Smooth muscle cell (in vitro differentiated cells): ENCODE measurements around the gene COL1A2. TPM values are rescaled to one million over a fixed set of nuclear protein-coding genes. Genes with fewer than 3 reads are reported as not detected.
A peak's percentile ranks its signal among the peaks of the same experiment; 100 is the strongest.

ENCODE experiments used
- DNase-seq: peaks from one replicate; lab custom pipeline; 2025; ENCODE audit not compliant: unreplicated experiment; lab: John Stamatoyannopoulos, UW
- H2AFZ ChIP-seq: fragments of 200-600 bp; sonication (generic); 2 replicates; pipeline ENCODE4 v1.6.0; 2016; ENCODE audit warnings: antibody characterized with exemption, low read depth, mild to moderate bottlenecking
- H3F3A ChIP-seq: fragments of 200-600 bp; sonication (generic); 2 replicates; pipeline ENCODE4 v1.6.0; 2017; ENCODE audit warnings: antibody characterized with exemption, low read depth
- H3K27ac ChIP-seq: fragments of 200-600 bp; sonication (generic); 2 replicates; pipeline ENCODE4 v1.5.1; 2016; ENCODE audit warnings: low read depth, mild to moderate bottlenecking
- H3K27me3 ChIP-seq: fragments of 200-600 bp; sonication (generic); 2 replicates; pipeline ENCODE4 v1.6.1; 2016; ENCODE audit warnings: low read depth, mild to moderate bottlenecking
- H3K36me3 ChIP-seq: fragments of 200-600 bp; sonication (generic); 2 replicates; pipeline ENCODE4 v1.5.1; 2016; ENCODE audit warnings: low read depth
- H3K4me1 ChIP-seq: fragments of 200-600 bp; sonication (generic); 2 replicates; pipeline ENCODE4 v1.5.1; 2016; ENCODE audit warnings: low read depth
- H3K4me2 ChIP-seq: fragments of 200-600 bp; sonication (generic); 2 replicates; pipeline ENCODE4 v1.6.0; 2016; ENCODE audit warnings: mild to moderate bottlenecking
- H3K4me3 ChIP-seq: fragments of 200-600 bp; sonication (generic); 2 replicates; pipeline ENCODE4 v1.5.1; 2016; ENCODE audit warnings: mild to moderate bottlenecking
- H3K79me2 ChIP-seq: fragments of 200-600 bp; sonication (generic); 2 replicates; pipeline ENCODE4 v1.6.0; 2016; ENCODE audit warnings: low read depth, mild to moderate bottlenecking
- H3K9ac ChIP-seq: fragments of 200-600 bp; sonication (generic); 2 replicates; pipeline ENCODE4 v1.6.0; 2016; ENCODE audit warnings: low read depth
- H3K9me3 ChIP-seq: fragments of 200-600 bp; sonication (generic); replicated peaks from 2 replicates; pipeline ENCODE4 v1.5.1; 2016; ENCODE audit warnings: low read depth
- H4K20me1 ChIP-seq: fragments of 200-600 bp; sonication (generic); 2 replicates; pipeline ENCODE4 v1.6.0; 2016; ENCODE audit warnings: low read depth
- CTCF ChIP-seq: fragments of 200-600 bp; sonication (generic); IDR thresholded peaks from 2 replicates; pipeline ENCODE4 v1.5.1; 2017; ENCODE audit warnings: borderline replicate concordance, mild to moderate bottlenecking, antibody characterized with exemption; ENCODE audit not compliant: insufficient read depth, poor library complexity, severe bottlenecking
- WGBS: methylation state at CpG from one replicate; pipeline ENCODE4 v1.1.7; 2016; ENCODE audit warnings: low lambda C conversion rate; 5-methylcytosine and 5-hydroxymethylcytosine counted together
- polyA plus RNA-seq: library from polyadenylated mRNA; unstranded; fragments of >200 nt; fragmentation: Nextera tagmentation; extraction: Ambion mirVana; gene quantifications from 2 replicates; pipeline ENCODE4 v1.2.1, GENCODE V29; 2016
- total RNA-seq: library from RNA; depleted of rRNA; stranded (reverse); fragments of >200 nt; gene quantifications from 2 replicates; pipeline ENCODE4 v1.2.3, GENCODE V29; 2014

Gene COL1A2
- total and polyA plus RNA-seq, 2 experiments from 2014 or later: 4,221 to 10,006 TPM

DNA sequence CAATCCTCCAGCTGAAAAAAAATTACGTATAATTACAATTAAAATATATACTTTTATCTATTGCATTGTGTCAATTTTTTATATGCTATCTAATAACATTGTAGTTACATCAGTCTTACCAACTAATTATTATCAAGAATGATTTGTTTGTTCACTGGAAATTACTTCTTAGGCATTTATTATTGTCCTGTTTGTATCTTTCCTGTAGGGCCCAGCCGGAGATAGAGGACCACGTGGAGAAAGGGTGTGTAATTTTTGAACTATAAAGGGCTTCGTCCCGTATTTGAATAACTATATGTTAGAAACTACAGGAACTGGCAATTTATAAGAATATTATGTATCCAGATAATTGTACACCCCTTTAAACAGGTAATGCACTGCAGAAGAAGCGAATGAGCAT, 4.1 kb downstream of the COL1A2 start:
- Histone ChIP-seq H3K27me3 (no peaks in the 10 kb centered on the region), H3K4me3 (peak overlapping the region; percentile 72), H4K20me1 (peaks cover 91% of the 10 kb centered on the region), H3K27ac (peak overlapping the region; percentile 99), H3K36me3 (peaks cover 41% of the 10 kb centered on the region), H3K9me3 (no peaks in the 10 kb centered on the region), H3K4me1 (peaks cover 25% of the 10 kb centered on the region), H3K79me2 (peaks cover 93% of the 10 kb centered on the region), H2AFZ (no peak overlapping the region), H3F3A (peaks cover 79% of the 10 kb centered on the region), H3K4me2 (peak overlapping the region; percentile 97), H3K9ac (peak overlapping the region; percentile 96)
- TF ChIP-seq CTCF: no peak
- WGBS: 49% methylated on average over 6 of the region's 6 CpGs
- no peak for DNase-seq

DNA sequence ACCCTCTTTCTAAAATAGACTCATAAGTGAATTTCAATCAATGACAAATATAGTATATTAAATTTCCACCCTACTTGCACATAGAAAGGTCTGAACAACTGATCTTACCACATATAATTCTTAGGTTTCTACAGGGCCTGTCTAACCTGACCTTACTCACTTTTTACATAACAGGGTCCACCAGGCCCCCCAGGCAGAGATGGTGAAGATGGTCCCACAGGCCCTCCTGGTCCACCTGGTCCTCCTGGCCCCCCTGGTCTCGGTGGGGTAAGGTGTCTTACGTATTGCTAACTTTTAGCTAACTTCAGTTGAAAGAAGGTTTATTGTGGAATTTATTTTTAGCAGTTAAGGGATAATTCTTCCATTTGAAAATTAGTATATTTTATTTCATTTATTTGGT, 5.3 kb downstream of the COL1A2 start:
- peaks cover 53% of the 10 kb centered on the region for H3K36me3 ChIP-seq
- H3K9me3 ChIP-seq: no peaks in the 10 kb centered on the region
- WGBS: 67% methylated on average over 2 of the region's 2 CpGs
- no peak for DNase-seq
- peak overlapping the region; percentile 72 for H3K4me3 ChIP-seq
- no peaks in the 10 kb centered on the region for H3K27me3 ChIP-seq
- peak overlapping the region; percentile 97 for H3K4me2 ChIP-seq
- H3F3A ChIP-seq: peaks cover 88% of the 10 kb centered on the region
- H4K20me1 ChIP-seq: peaks cover 100% of the 10 kb centered on the region
- H3K79me2 ChIP-seq: peaks cover 100% of the 10 kb centered on the region
- H3K4me1 ChIP-seq: peaks cover 34% of the 10 kb centered on the region
- H2AFZ ChIP-seq: no peak overlapping the region
- peak overlapping the region; percentile 99 for H3K27ac ChIP-seq
- TF ChIP-seq CTCF: no peak
- peak overlapping the region; percentile 96 for H3K9ac ChIP-seq

GRCh38 chr7:94400643-94401427, 6.1 kb downstream of the COL1A2 start:
- Histone ChIP-seq H3K9ac (peak overlapping the region; percentile 96), H3K27me3 (no peaks in the 10 kb centered on the region), H3K9me3 (no peaks in the 10 kb centered on the region), H4K20me1 (peaks cover 100% of the 10 kb centered on the region), H3K4me2 (peak overlapping the region; percentile 97), H2AFZ (no peak overlapping the region), H3F3A (peaks cover 93% of the 10 kb centered on the region), H3K79me2 (peaks cover 100% of the 10 kb centered on the region), H3K27ac (peak overlapping the region; percentile 99), H3K4me1 (peaks cover 35% of the 10 kb centered on the region), H3K4me3 (peak overlapping the region; percentile 72), H3K36me3 (peaks cover 61% of the 10 kb centered on the region)
- WGBS: 66% methylated on average over 6 of the region's 6 CpGs
- no peak for TF ChIP-seq CTCF
- no peak for DNase-seq

DNA sequence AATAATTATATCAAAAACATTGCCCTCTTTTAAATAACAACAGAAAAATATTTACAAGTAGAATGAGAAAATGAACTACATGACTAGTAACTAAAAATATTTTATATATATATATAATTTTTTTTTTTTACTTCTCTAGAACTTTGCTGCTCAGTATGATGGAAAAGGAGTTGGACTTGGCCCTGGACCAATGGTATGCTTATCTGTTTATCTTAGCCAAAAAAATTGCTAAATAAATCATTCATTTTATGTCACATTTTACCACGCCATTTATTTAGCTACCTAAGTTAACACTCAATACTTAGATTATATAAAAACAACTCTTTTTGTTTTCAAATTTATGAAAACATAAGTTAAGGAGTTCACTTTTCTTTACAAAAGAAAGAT, 6.7 kb downstream of the COL1A2 start:
- no peaks in the 10 kb centered on the region for H3K9me3 ChIP-seq
- H3K36me3 ChIP-seq: peaks cover 64% of the 10 kb centered on the region
- H3K27ac ChIP-seq: peak overlapping the region; percentile 99
- peaks cover 40% of the 10 kb centered on the region for H3K4me1 ChIP-seq
- H2AFZ ChIP-seq: no peak overlapping the region
- H3F3A ChIP-seq: peaks cover 93% of the 10 kb centered on the region
- WGBS: 63% methylated on average over 1 of the region's 1 CpG
- H3K4me3 ChIP-seq: peak overlapping the region; percentile 72
- DNase-seq: no peak
- peak overlapping the region; percentile 96 for H3K9ac ChIP-seq
- H4K20me1 ChIP-seq: peaks cover 100% of the 10 kb centered on the region
- no peak for TF ChIP-seq CTCF
- H3K4me2 ChIP-seq: peak overlapping the region; percentile 97
- no peaks in the 10 kb centered on the region for H3K27me3 ChIP-seq
- peaks cover 100% of the 10 kb centered on the region for H3K79me2 ChIP-seq
